Breast epithelium (tissue), 3 donors: ENCODE measurements around the gene SLC22A12.

Source experiments
- POLR2AphosphoS5 ChIP-seq, 3 donors: sonication (generic); formaldehyde crosslinking; IDR thresholded peaks; one replicate each; pipeline ENCODE4 v1.6.1; 2017; ENCODE audit warnings: antibody characterized with exemption in 3 of 3
- TF ChIP-seq, protein P1 (sequence below), 3 donors: fragments of 450-650 bp; IDR thresholded peaks; one replicate each; pipeline ENCODE4 v1.5.1; 2016 to 2017; ENCODE audit warnings: antibody characterized with exemption in 3 of 3, mild to moderate bottlenecking in 3 of 3, moderate library complexity in 3 of 3

DNA sequence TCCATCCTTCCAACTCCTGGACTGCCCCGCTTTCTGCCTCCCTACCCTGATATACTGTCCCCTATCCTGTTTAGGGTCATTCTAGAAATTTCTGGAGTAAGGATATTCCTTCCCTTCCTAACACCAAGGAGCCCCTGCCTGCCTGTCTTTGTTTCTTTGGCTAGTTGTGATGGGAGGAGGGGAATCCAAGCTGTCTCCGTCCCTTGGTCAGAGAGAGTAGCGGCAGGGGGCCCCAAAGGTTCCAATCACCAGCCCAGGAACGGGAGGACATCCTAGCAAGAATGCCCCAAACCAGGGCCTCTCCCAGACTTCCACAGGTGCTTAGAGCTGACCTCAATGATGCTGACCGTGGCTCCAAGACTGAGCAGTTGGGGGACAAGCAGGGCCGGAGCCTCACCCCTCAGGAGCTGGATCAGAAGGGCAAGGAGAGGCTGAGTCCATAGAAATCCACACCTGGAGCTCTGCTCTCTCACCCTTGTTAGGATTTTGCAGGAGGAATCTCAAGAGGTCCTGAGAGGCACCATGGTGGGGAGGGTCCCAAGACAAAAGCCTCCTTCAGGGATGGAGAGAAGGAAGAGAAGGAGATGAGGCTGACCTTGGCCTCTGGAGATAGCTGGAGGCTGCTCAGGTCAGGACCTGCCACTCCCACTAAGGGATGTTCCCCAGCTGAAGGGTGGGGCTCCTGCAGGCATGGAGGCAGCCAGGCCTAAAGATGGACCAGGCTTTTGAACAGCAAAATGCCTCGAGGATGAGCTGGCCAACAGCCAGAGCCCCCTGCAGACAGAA, 13.6 kb downstream of the SLC22A12 start:
- TF ChIP-seq, protein P1, sequence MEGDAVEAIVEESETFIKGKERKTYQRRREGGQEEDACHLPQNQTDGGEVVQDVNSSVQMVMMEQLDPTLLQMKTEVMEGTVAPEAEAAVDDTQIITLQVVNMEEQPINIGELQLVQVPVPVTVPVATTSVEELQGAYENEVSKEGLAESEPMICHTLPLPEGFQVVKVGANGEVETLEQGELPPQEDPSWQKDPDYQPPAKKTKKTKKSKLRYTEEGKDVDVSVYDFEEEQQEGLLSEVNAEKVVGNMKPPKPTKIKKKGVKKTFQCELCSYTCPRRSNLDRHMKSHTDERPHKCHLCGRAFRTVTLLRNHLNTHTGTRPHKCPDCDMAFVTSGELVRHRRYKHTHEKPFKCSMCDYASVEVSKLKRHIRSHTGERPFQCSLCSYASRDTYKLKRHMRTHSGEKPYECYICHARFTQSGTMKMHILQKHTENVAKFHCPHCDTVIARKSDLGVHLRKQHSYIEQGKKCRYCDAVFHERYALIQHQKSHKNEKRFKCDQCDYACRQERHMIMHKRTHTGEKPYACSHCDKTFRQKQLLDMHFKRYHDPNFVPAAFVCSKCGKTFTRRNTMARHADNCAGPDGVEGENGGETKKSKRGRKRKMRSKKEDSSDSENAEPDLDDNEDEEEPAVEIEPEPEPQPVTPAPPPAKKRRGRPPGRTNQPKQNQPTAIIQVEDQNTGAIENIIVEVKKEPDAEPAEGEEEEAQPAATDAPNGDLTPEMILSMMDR (IDR thresholded peaks at IDR 0.05): no peak
- no peak for TF ChIP-seq POLR2AphosphoS5 (IDR thresholded peaks at IDR 0.05)
